KMS-11 (cell line): Measurements from ENCODE around the gene ASB14.

Source experiments
- H2AFZ ChIP-seq: fragments of 200-600 bp; sonication (generic); 2 replicates; pipeline ENCODE4 v1.6.1; 2016; ENCODE audit warnings: antibody characterized with exemption, mixed run types, low read depth
- H3K27ac ChIP-seq: fragments of 200-600 bp; sonication (generic); 2 replicates; pipeline ENCODE4 v1.6.1; 2016; ENCODE audit warnings: mild to moderate bottlenecking, mixed run types
- H3K27me3 ChIP-seq: fragments of 200-600 bp; sonication (generic); 2 replicates; pipeline ENCODE4 v1.6.1; 2017; ENCODE audit warnings: mild to moderate bottlenecking, low read depth, mixed run types, moderate library complexity; ENCODE audit not compliant: insufficient read depth
- H3K36me3 ChIP-seq: fragments of 200-600 bp; sonication (generic); 2 replicates; pipeline ENCODE4 v1.6.1; 2017; ENCODE audit warnings: mild to moderate bottlenecking, mixed run types; ENCODE audit not compliant: insufficient read depth
- H3K4me1 ChIP-seq: fragments of 200-600 bp; sonication (generic); 2 replicates; pipeline ENCODE4 v1.6.1; 2016; ENCODE audit warnings: mild to moderate bottlenecking, low read depth, mixed run types; ENCODE audit not compliant: poor library complexity, severe bottlenecking
- H3K4me2 ChIP-seq: fragments of 200-600 bp; sonication (generic); 2 replicates; pipeline ENCODE4 v1.7.0; 2016; ENCODE audit warnings: mild to moderate bottlenecking, mixed run types
- H3K4me3 ChIP-seq: fragments of 200-600 bp; sonication (generic); IDR thresholded peaks from 2 replicates; pipeline ENCODE4 v1.6.1; 2017; ENCODE audit warnings: low read depth, low read length, mixed read lengths; ENCODE audit not compliant: insufficient read depth
- H3K79me2 ChIP-seq: fragments of 200-600 bp; sonication (generic); 2 replicates; pipeline ENCODE4 v1.6.1; 2016; ENCODE audit warnings: low read depth, mixed run types; ENCODE audit not compliant: insufficient read depth
- H3K9ac ChIP-seq: fragments of 200-600 bp; sonication (generic); 2 replicates; pipeline ENCODE4 v1.6.1; 2016; ENCODE audit warnings: mild to moderate bottlenecking, mixed run types
- H4K20me1 ChIP-seq: fragments of 200-600 bp; sonication (generic); 2 replicates; pipeline ENCODE4 v1.6.1; 2016; ENCODE audit warnings: mild to moderate bottlenecking, mixed run types; ENCODE audit not compliant: insufficient read depth
- CTCF ChIP-seq: fragments of 200-600 bp; sonication (generic); conservative IDR thresholded peaks from 2 replicates; pipeline ENCODE4 v1.6.1; 2017; ENCODE audit warnings: low read depth, mild to moderate bottlenecking, antibody characterized with exemption, low read length, moderate library complexity, mixed read lengths

ASB14 gene

GRCh38 chr3:57233799-57234198, 58.7 kb downstream of the ASB14 start:
- no peak for TF ChIP-seq CTCF
- Histone ChIP-seq H3K9ac (no peak overlapping the region), H3K27me3 (no peaks in the 10 kb centered on the region), H3K79me2 (peaks cover 19% of the 10 kb centered on the region; the same call in 1 of the 2 replicates), H2AFZ (no peak overlapping the region), H3K36me3 (no peaks in the 10 kb centered on the region), H3K27ac (no peak overlapping the region), H3K4me2 (no peak overlapping the region), H4K20me1 (no peaks in the 10 kb centered on the region), H3K4me3 (no peak overlapping the region), H3K4me1 (peaks cover 10% of the 10 kb centered on the region)

DNA sequence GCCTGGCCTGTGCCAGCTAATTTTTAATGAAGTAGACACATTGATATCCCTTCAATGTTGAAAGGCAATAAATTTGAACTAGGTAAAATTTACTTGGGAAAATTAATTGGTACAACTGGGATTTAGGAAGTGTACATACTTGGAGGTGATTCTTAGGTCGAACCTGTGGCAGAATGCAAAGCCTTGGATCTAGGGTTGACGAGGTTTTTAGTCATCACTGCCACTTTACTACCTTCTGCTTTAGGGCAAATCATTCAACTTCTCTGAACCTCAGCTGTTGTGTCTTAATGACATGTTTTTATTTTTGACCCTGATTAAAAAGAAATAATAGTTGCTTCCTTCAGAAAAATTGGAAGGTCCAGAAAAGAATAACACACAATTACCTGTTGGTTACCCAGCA, 62.5 kb downstream of the ASB14 start:
- no peaks in the 10 kb centered on the region for H3K27me3 ChIP-seq
- peaks cover 17% of the 10 kb centered on the region for H3K4me1 ChIP-seq
- H2AFZ ChIP-seq = no peak overlapping the region
- H3K4me2 ChIP-seq = no peak overlapping the region; the same call in 1 of the 2 replicates
- H3K27ac ChIP-seq = no peak overlapping the region
- no peaks in the 10 kb centered on the region for H4K20me1 ChIP-seq
- H3K36me3 ChIP-seq = no peaks in the 10 kb centered on the region
- TF ChIP-seq CTCF = no peak
- no peak overlapping the region for H3K9ac ChIP-seq
- H3K79me2 ChIP-seq = peaks cover 20% of the 10 kb centered on the region; the same call in 1 of the 2 replicates
- no peak overlapping the region for H3K4me3 ChIP-seq

DNA sequence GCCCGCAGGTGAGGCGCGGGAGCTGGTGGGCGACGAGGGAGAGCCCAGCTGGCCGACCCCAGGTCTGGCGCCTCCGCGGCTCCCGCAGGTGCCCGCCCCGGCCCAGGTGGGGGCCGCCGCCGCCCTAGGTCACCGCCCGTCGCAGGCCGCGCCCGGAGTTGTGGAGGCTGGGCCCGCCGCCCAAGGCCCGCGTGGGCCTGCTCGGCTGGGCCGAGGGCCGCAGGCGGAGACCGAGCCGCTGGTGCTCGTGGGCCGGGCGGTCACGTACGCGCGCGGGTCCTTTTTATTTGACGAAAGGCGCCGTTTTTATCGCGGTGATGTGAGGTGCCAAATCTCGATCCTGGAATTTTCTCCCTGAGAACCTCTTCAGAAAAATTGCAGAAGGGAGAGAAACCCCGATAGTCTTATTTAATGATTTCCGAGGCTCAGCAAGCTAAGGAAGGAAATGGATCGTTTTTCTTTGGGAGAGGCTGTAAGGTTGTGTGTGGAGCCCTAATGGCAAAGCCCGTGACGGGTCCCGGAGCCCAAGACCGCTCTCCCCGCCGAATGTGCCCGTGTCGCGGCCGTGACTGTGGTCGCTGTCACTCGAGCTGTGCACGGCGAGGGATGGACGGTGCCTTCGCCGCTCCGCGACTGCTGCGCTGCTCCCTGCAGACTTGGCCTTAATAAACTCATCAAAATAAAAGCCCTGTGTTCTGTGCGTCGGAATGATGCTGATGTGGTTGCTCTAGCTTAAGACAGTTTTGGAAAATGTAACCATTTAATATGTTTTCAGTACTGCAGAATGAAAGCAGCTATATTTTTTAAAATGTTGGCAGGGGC, 64.3 kb downstream of the ASB14 start:
- Histone ChIP-seq H3K4me3 (peak overlapping the region; percentile 26), H3K4me2 (peak overlapping the region; percentile 82), H3K4me1 (peaks cover 17% of the 10 kb centered on the region), H4K20me1 (no peaks in the 10 kb centered on the region), H3K36me3 (no peaks in the 10 kb centered on the region), H3K9ac (peak overlapping the region; percentile 55; the same call in 1 of the 2 replicates), H2AFZ (peak overlapping the region; percentile 55), H3K27ac (peak overlapping the region; percentile 49; the same call in 1 of the 2 replicates), H3K27me3 (no peaks in the 10 kb centered on the region), H3K79me2 (peaks cover 20% of the 10 kb centered on the region; the same call in 1 of the 2 replicates)
- TF ChIP-seq CTCF = no peak

GRCh38 chr3:57227204-57227929, 65.1 kb downstream of the ASB14 start, which contains the start of gene APPL1:
Gene APPL1, plus strand, starts transcription at chr3:57227729. Its CDS starts 155 bp downstream, at chr3:57227884.
- H3K36me3 ChIP-seq = no peaks in the 10 kb centered on the region
- no peaks in the 10 kb centered on the region for H4K20me1 ChIP-seq
- H3K79me2 ChIP-seq = peaks cover 20% of the 10 kb centered on the region; the same call in 1 of the 2 replicates
- H3K27ac ChIP-seq = peak within 1 kb of the TSS; percentile 49; the same call in 1 of the 2 replicates
- peak within 1 kb of the TSS; percentile 26 for H3K4me3 ChIP-seq
- H3K4me2 ChIP-seq = peak within 1 kb of the TSS; percentile 82
- peak within 1 kb of the TSS; percentile 77 for H2AFZ ChIP-seq
- H3K4me1 ChIP-seq = peaks cover 17% of the 10 kb centered on the region
- H3K9ac ChIP-seq = peak within 1 kb of the TSS; percentile 55; the same call in 1 of the 2 replicates
- no peaks in the 10 kb centered on the region for H3K27me3 ChIP-seq
- TF ChIP-seq CTCF = no peak
